ENCODE results near the gene HOXA1.

The HOXA1 gene

DNA sequence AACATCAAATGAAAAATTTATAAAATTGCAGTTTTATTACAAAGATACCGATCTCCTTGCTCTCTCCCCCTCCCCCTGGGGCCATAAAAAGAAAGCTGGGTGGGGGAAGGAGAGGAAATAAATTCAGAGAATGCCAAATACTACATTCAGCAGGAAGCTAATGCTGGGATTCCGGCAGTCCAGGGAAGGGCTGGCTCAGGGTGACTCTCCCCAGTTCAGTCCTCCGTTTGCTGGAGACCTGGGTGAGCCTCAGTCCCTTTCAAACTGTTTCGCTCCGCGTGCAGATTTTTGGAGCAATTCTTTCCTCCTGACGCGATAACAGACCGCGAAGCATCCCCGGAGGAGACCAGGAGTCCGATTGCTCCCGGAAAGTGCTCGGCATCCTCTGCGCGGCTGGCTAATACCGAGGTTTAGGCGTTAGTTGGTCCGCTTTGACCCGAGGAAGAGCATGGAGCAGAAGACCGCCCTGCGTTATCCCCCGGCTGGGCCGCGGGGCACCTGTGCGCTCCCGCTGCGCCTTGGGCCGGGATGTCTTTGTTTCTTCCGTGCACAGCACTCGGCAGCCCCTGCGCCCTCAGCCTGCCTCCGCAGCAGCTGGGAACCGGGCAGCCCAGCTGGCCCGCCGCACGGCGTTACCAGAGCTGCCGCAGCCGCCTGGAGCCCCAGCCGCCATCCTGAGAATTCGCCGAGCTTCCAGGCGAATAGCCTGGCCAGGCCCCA lies 10.5 kb upstream of the HOXA1 start:
- Histone ChIP-seq H2AFZ (ENCODE audit: low read length) (no peak overlapping the region), H3K4me1 (ENCODE audit: insufficient read depth, low read length, severe bottlenecking) (no peaks in the 10 kb centered on the region), H3K9me2 (ENCODE audit: low read depth, low read length) (no peaks in the 10 kb centered on the region), H3K9me3 (ENCODE audit: low read length) (no peaks in the 10 kb centered on the region), H3K79me2 (ENCODE audit: insufficient read depth, low read length) (no peaks in the 10 kb centered on the region), H4K20me1 (ENCODE audit: insufficient read depth, low read length) (no peaks in the 10 kb centered on the region), H3K27me3 (ENCODE audit: insufficient read depth, low read length) (peaks cover 6% of the 10 kb centered on the region; the same call in 1 of the 2 replicates), H3K27ac (ENCODE audit: low read depth, low read length, poor library complexity, severe bottlenecking) (no peak overlapping the region), H3K4me2 (ENCODE audit: low read length) (no peak overlapping the region), H3K9ac (ENCODE audit: low read length) (no peak overlapping the region), H3F3A (ENCODE audit: insufficient read depth, low read length) (no peaks in the 10 kb centered on the region), H3K4me3 (ENCODE audit: low read depth, low read length, poor library complexity, severe bottlenecking) (no peak overlapping the region), H3K36me3 (ENCODE audit: insufficient read depth, low read length) (no peaks in the 10 kb centered on the region; the same call in 1 of the 2 replicates)
- TF ChIP-seq, protein P1, sequence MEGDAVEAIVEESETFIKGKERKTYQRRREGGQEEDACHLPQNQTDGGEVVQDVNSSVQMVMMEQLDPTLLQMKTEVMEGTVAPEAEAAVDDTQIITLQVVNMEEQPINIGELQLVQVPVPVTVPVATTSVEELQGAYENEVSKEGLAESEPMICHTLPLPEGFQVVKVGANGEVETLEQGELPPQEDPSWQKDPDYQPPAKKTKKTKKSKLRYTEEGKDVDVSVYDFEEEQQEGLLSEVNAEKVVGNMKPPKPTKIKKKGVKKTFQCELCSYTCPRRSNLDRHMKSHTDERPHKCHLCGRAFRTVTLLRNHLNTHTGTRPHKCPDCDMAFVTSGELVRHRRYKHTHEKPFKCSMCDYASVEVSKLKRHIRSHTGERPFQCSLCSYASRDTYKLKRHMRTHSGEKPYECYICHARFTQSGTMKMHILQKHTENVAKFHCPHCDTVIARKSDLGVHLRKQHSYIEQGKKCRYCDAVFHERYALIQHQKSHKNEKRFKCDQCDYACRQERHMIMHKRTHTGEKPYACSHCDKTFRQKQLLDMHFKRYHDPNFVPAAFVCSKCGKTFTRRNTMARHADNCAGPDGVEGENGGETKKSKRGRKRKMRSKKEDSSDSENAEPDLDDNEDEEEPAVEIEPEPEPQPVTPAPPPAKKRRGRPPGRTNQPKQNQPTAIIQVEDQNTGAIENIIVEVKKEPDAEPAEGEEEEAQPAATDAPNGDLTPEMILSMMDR (IDR thresholded peaks at IDR 0.05; ENCODE audit: low read length): no peak
- no peak for TF ChIP-seq EZH2 (IDR thresholded peaks at IDR 0.05; ENCODE audit: borderline replicate concordance, low read length)

DNA sequence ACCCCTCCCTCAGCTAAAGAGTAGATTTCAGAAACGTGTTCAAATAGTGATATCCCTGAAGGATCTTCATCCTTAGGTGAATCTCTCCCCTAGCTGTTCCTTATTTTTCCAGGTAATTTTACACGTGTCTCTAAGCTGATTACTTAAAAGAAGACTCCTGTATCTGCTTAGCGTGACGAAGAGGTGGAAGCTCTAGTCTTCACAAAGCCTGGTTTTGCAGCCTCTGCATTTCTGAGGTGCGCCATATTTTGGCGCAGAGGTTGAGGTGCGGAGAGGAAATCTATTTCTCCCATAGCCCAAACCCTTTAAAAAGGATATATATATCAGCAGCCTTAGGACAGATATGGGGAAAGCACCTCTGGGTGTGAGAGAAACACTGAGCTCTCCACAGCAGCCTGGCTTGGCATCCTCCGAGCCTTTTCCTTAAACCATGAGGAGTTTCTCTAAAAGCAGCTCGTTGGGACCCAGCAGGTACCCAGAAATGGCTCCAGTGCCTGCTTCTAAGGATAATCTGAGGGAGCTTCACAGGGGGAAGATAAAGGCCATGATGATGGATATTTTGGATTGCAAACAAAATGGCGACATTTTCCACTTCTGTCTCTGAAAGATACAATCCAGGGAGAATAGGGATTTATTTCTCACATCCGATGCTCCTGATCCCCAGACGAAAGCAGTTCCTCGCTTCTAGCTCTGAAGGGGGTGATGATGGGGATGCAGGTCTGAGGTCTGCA lies 9.7 kb upstream of the HOXA1 start:
- H3K9me3 ChIP-seq (ENCODE audit: low read length): no peaks in the 10 kb centered on the region
- H3K4me3 ChIP-seq (ENCODE audit: low read depth, low read length, poor library complexity, severe bottlenecking): no peak overlapping the region
- H3K9ac ChIP-seq (ENCODE audit: low read length): no peak overlapping the region
- no peaks in the 10 kb centered on the region for H4K20me1 ChIP-seq (ENCODE audit: insufficient read depth, low read length)
- H3K9me2 ChIP-seq (ENCODE audit: low read depth, low read length): no peaks in the 10 kb centered on the region
- H3K79me2 ChIP-seq (ENCODE audit: insufficient read depth, low read length): no peaks in the 10 kb centered on the region
- no peak for TF ChIP-seq EZH2 (IDR thresholded peaks at IDR 0.05; ENCODE audit: borderline replicate concordance, low read length)
- peaks cover 6% of the 10 kb centered on the region; the same call in 1 of the 2 replicates for H3K27me3 ChIP-seq (ENCODE audit: insufficient read depth, low read length)
- H2AFZ ChIP-seq (ENCODE audit: low read length): no peak overlapping the region
- no peak overlapping the region for H3K4me2 ChIP-seq (ENCODE audit: low read length)
- H3K27ac ChIP-seq (ENCODE audit: low read depth, low read length, poor library complexity, severe bottlenecking): no peak overlapping the region
- no peaks in the 10 kb centered on the region; the same call in 1 of the 2 replicates for H3K36me3 ChIP-seq (ENCODE audit: insufficient read depth, low read length)
- H3K4me1 ChIP-seq (ENCODE audit: insufficient read depth, low read length, severe bottlenecking): no peaks in the 10 kb centered on the region
- H3F3A ChIP-seq (ENCODE audit: insufficient read depth, low read length): 0 out of 2 replicates have a peak, but pooled peaks cover under 1% of the 10 kb centered on the region

DNA sequence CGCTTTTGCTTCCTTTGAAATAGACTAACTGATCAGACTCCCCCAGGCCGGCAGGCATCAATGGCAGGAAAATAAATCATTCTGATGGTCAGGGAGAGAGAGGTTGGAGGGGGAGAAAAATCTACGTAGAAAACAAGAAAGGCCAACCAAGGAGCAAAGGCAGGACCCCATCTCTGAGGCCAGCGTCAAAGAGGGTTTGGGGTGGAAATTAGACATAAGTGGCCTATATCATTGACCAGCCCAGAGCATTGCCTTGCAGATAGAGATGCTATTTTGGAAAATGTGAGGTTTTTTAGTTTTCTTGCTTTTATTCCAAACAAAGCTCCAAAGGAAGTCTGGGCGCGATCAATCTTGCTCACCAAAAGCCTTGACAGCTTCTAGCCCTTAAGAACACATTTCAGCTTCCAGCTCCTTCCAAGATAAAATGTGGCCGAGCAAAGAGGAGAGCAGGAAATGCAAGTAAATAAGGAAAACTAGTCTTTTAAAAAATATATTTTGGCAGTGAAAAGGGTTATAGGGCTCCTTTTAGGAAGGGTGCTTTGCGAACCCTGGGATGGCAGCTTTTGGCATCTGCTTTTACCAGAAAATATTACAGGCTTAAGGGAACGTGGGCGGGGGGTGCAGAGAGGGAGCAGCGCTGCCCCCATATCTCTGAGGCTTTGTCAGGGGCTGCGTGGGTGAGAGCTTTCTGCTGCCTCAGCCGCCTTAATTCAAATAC lies 8.7 kb upstream of the HOXA1 start:
- TF ChIP-seq, protein P1 (IDR thresholded peaks at IDR 0.05; ENCODE audit: low read length): no peak
- TF ChIP-seq EZH2 (IDR thresholded peaks at IDR 0.05; ENCODE audit: borderline replicate concordance, low read length): no peak
- Histone ChIP-seq H3F3A (ENCODE audit: insufficient read depth, low read length) (0 out of 2 replicates have a peak, but pooled peaks cover 6% of the 10 kb centered on the region), H3K79me2 (ENCODE audit: insufficient read depth, low read length) (no peaks in the 10 kb centered on the region), H2AFZ (ENCODE audit: low read length) (no peak overlapping the region), H3K27me3 (ENCODE audit: insufficient read depth, low read length) (peaks cover 6% of the 10 kb centered on the region; the same call in 1 of the 2 replicates), H3K4me3 (ENCODE audit: low read depth, low read length, poor library complexity, severe bottlenecking) (no peak overlapping the region), H3K9me3 (ENCODE audit: low read length) (no peaks in the 10 kb centered on the region), H3K27ac (ENCODE audit: low read depth, low read length, poor library complexity, severe bottlenecking) (no peak overlapping the region), H3K9ac (ENCODE audit: low read length) (no peak overlapping the region), H3K4me2 (ENCODE audit: low read length) (no peak overlapping the region), H3K4me1 (ENCODE audit: insufficient read depth, low read length, severe bottlenecking) (no peaks in the 10 kb centered on the region), H4K20me1 (ENCODE audit: insufficient read depth, low read length) (no peaks in the 10 kb centered on the region), H3K9me2 (ENCODE audit: low read depth, low read length) (no peaks in the 10 kb centered on the region), H3K36me3 (ENCODE audit: insufficient read depth, low read length) (no peaks in the 10 kb centered on the region; the same call in 1 of the 2 replicates)
